LNCAP (cell line): ENCODE results near the gene TAF4.

Experiments
- TF ChIP-seq, protein P1 (sequence below): fragments of 450-650 bp; IDR thresholded peaks from 2 replicates; pipeline ENCODE4 v1.5.1; 2017; ENCODE audit warnings: mild to moderate bottlenecking

The TAF4 gene

DNA sequence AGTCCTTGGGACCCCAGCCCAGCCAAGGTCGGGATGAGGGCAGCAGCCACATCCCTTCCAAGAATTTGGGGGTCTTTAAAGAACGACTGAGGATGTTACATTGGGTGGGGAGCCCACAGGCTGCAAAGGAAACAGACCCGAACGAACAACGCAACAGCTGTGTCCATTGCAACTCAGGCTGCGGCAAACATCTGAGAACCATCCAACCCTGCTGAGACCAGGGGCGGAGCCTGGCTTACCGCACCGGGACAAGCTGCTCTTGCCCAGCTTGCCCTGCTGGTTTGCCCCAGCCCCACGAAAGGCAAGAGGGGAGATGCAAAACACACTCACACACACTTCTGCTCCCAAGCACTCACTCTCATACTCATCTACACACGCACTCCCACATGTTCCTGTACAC, 21.5 kb upstream of the TAF4 start:
- TF ChIP-seq, protein P1, sequence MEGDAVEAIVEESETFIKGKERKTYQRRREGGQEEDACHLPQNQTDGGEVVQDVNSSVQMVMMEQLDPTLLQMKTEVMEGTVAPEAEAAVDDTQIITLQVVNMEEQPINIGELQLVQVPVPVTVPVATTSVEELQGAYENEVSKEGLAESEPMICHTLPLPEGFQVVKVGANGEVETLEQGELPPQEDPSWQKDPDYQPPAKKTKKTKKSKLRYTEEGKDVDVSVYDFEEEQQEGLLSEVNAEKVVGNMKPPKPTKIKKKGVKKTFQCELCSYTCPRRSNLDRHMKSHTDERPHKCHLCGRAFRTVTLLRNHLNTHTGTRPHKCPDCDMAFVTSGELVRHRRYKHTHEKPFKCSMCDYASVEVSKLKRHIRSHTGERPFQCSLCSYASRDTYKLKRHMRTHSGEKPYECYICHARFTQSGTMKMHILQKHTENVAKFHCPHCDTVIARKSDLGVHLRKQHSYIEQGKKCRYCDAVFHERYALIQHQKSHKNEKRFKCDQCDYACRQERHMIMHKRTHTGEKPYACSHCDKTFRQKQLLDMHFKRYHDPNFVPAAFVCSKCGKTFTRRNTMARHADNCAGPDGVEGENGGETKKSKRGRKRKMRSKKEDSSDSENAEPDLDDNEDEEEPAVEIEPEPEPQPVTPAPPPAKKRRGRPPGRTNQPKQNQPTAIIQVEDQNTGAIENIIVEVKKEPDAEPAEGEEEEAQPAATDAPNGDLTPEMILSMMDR, result no peak

DNA sequence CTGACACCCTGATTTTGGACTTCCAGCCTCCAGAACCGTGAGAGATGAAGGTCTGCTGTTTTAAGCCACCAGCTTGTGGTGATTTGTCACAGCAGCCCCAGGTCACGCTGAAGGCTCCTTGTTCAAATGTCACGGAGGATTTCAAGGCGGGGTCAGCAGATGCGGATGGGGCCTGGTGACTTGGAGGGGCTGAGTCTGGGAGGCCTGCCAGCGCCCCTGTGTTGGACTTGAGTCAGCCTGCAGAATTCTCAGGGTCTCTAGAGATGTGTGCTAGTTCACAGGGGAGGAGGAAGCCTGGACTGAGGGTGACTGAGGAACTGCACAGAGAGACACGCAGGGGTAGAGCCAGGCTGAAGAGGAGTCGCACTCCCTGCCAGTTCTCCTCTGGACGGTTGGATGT, 19.5 kb upstream of the TAF4 start:
- TF ChIP-seq, protein P1, result no peak

DNA sequence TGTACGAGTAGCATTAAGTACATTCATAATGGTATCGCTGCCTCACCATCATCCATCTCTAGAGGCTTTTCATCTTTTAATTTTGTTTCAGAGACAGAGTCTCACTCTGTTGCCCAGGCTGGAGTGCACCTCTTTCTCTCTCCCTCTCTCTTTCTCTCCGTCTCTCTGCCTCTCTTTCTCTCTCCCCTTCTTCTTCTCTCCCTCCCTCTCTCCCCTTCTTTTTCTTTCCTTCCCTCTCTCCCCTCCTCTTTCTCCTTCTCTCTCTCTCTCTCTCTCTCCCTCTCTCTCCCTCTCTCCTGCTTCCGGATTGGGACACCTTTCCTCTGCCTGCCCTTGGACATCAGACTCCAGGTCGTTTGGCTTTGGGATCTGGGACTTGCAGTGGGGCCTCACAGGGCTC, 17.6 kb upstream of the TAF4 start:
- TF ChIP-seq, protein P1, result no peak

DNA sequence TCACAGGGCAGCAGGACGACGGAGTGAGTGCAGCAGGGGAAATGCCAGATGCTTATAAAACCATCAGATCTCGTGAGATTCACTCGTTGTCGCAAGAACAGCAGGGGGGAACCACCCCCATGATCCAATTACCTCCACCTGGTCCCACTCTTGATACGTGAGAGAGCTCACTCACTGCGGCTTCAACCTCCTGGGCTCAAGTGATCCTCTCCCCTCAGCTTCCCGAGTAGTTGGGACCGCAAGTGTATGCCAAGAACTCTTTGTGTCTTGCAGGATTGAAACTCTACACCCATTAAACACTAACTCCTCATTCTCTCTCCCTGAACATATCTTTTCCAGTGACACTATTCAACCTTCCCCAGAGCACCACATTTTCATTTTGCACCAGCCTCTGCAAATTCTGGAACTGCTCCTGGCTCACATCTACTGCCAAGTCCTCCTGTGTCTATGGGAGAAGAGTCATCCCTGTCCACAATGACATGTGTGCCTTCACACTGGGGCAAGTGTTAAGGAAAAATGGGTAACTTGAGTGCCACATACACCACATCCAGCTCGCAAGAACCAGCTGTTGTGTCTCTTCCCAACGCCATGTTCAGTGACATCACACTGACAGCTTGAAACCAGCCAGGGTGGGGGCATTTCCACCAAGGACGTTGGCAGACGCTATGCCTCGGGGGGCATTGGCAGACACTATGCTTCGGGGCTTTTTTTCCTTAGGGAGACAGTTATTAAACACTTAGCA, 14.7 kb upstream of the TAF4 start:
- TF ChIP-seq, protein P1, result no peak

DNA sequence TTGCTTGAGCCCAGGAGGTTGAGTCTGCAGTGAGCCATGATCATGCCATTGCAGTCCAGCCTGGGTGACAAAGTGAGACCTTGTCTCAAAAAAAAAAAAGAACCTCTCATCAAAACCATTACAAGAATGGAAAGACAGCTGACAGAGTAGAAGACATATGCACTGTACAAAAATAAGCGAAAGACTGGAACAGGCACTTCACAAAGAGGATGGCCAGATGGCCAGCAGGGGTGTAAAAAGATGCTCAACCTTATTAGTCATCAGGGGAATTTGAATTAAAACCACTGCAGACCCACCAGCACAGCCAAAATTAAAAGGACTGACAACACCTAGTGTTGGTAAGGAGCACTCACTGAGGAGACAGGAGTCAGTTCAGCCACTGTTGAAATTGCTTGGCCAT, 13.5 kb upstream of the TAF4 start:
- TF ChIP-seq, protein P1, result no peak

DNA sequence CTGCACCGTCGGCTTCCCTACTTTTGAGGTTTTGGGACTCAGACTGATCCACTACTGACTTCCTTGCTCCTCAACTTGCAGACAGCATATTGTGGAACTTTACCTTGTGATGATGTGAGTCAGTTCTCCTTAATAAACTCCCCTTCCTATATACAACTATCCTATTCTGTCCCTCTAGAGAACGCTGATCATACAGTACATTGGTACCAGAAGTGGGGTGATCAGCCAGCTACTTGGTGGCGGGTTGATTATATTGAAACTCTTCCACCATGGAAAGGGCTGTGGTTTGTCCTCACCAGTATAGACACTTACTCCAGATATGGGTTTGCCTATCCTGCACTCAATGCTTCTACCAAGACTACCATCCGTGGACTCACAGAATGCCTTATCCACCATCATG, 7.6 kb upstream of the TAF4 start:
- TF ChIP-seq, protein P1, result no peak

DNA sequence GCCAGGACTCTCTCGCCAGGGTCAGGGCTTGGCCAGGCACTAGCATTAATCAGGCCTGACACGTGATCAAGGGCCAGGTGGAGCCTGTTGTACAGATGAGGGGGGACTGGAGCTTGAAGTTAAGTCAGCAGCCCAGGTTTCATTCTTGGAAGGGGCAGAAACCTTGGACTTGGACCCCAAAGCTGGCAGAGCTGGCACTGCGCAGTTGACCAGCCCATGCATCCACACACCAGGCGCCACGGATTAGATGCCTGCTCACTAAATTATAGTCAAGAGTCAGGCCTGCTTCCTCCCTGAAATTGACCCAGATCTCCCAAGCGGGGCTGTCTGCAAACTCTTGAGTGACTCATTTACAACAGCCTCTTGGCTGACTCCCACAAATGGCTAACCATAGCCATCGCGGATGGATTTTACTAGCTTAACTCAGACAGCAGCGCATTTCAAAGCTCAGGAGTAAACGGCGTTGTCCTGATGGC, 4.1 kb upstream of the TAF4 start:
- TF ChIP-seq, protein P1, result no peak

DNA sequence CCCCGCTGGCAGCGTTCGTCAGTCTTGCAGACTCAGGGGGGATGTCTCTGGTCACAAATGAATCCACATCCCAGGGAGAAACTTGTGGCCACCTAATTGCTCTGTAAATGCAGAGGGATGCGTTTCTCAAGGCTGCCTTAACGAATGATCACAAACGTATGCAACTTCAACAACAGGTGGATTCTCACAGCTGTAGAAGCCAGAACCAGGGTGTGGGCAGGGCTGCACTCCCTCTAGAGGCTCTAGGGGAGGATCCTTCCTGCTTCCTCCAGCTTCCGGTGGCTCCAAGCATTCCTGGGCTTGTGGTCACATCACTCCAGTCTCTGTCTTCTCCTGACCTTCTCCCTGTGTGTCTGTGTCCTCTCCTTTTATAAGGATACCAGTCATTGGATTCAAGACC, 3.3 kb upstream of the TAF4 start:
- TF ChIP-seq, protein P1, result no peak
